ENCODE measurements around the gene MRC2.

MRC2 gene

DNA sequence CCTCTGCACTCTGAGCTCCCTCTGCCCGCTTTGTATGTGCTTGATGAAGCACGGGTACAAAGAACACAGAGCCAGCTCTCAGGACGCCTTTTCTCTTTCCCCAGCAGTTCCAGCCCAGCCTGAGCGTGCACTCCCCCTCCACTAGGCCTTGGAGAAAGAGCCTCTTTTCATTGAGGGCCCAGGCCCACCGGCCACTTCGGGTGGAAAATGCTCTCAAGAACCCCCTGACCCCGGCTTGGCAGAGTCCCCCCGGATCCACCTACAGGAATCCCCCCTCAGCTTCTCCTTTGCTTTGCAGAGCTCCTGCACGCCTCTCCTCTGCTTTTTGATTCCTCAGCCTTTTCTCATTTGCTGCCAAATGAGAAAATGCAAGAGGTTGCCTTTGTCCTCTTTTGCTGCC is 30.2 kb downstream of the MRC2 start:
- Histone ChIP-seq H3K9ac (no peak overlapping the region), H3K79me2 (no peaks in the 10 kb centered on the region), H3K36me3 (ENCODE audit: control insufficient read depth, insufficient read depth, low read length) (no peaks in the 10 kb centered on the region), H3K27ac (no peak overlapping the region), H3K9me3 (ENCODE audit: control insufficient read depth, low read length) (no peaks in the 10 kb centered on the region), H3K4me3 (ENCODE audit: low read depth, low read length) (no peak overlapping the region), H3K4me1 (peaks cover 9% of the 10 kb centered on the region), H3K4me2 (ENCODE audit: low read length) (no peak overlapping the region), H2AFZ (no peak overlapping the region), H3K27me3 (ENCODE audit: control insufficient read depth, insufficient read depth, low read length) (no peaks in the 10 kb centered on the region)
- no peak for TF ChIP-seq CTCF (IDR thresholded peaks at IDR 0.05)

DNA sequence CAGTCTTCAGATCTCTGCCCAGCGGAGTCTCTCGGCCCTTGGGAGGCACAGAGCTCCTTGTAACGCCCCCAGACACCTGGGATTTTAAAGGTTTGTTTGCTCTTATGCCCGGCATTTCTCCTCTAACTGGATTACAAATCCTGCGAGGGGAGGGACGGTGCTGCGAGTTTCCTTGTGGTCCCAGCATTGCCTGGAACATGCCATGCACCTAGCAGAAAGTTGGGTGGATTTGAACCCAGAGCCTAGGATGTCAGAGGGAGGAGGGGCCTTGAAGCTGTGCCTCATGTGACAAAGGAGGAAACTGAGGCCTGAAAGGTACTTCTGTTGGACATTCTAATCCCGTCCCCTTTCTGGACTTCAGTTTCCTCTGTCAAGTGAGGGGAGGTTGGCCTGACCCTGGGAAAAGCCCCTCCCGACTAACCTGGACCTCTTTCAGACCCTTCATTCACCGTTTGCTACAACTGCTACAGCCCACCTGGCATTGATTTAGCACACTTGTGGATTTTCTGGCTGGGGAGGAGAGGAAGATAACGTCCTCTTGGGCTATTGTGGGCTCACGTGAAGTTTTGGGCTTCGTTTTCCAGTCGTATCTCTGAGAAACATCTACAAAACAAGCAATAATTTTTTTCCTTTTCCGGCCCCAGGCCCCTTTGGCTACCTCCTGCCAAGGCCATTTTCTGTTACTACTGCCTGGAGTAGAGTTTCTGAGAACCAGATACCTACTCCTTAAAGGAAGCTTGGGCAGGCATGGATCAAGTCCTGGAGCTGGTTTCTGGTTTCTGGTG is 30.9 kb downstream of the MRC2 start:
- no peak for TF ChIP-seq CTCF (IDR thresholded peaks at IDR 0.05)
- no peak overlapping the region for H2AFZ ChIP-seq

GRCh38 chr17:62660629-62661118 is 33.2 kb downstream of the MRC2 start:
- no peak overlapping the region for H3K9ac ChIP-seq

More for the DNA sequence above, 30.9 kb downstream of the MRC2 start:
- H3K27me3 ChIP-seq (ENCODE audit: control insufficient read depth, insufficient read depth, low read length), result no peaks in the 10 kb centered on the region
- no peaks in the 10 kb centered on the region for H3K36me3 ChIP-seq (ENCODE audit: control insufficient read depth, insufficient read depth, low read length)
- no peaks in the 10 kb centered on the region for H3K9me3 ChIP-seq (ENCODE audit: control insufficient read depth, low read length)
- peaks cover 7% of the 10 kb centered on the region for H3K4me1 ChIP-seq
- H3K4me2 ChIP-seq (ENCODE audit: low read length), result no peak overlapping the region
- H3K79me2 ChIP-seq, result no peaks in the 10 kb centered on the region
- H3K9ac ChIP-seq, result no peak overlapping the region
- no peak overlapping the region for H3K4me3 ChIP-seq (ENCODE audit: low read depth, low read length)
- no peak overlapping the region for H3K27ac ChIP-seq

GRCh38 chr17:62661337-62661736 is 33.9 kb downstream of the MRC2 start:
- H3K27ac ChIP-seq, result no peak overlapping the region
- H3K79me2 ChIP-seq, result no peaks in the 10 kb centered on the region
- no peaks in the 10 kb centered on the region for H3K27me3 ChIP-seq (ENCODE audit: control insufficient read depth, insufficient read depth, low read length)
- no peaks in the 10 kb centered on the region for H3K36me3 ChIP-seq (ENCODE audit: control insufficient read depth, insufficient read depth, low read length)
- H3K4me2 ChIP-seq (ENCODE audit: low read length), result no peak overlapping the region
- no peak overlapping the region for H2AFZ ChIP-seq
- H3K4me3 ChIP-seq (ENCODE audit: low read depth, low read length), result no peak overlapping the region
- TF ChIP-seq CTCF (IDR thresholded peaks at IDR 0.05), result no peak
- no peaks in the 10 kb centered on the region for H3K4me1 ChIP-seq
- no peaks in the 10 kb centered on the region for H3K9me3 ChIP-seq (ENCODE audit: control insufficient read depth, low read length)
- no peak overlapping the region for H3K9ac ChIP-seq

More at GRCh38 chr17:62660629-62661118, 33.2 kb downstream of the MRC2 start:
- H3K27ac ChIP-seq, result no peak overlapping the region
- no peak overlapping the region for H3K4me2 ChIP-seq (ENCODE audit: low read length)
- no peak overlapping the region for H3K4me3 ChIP-seq (ENCODE audit: low read depth, low read length)
- H3K9me3 ChIP-seq (ENCODE audit: control insufficient read depth, low read length), result no peaks in the 10 kb centered on the region
- H3K79me2 ChIP-seq, result no peaks in the 10 kb centered on the region
- H3K4me1 ChIP-seq, result no peaks in the 10 kb centered on the region
- no peaks in the 10 kb centered on the region for H3K27me3 ChIP-seq (ENCODE audit: control insufficient read depth, insufficient read depth, low read length)
- H3K36me3 ChIP-seq (ENCODE audit: control insufficient read depth, insufficient read depth, low read length), result no peaks in the 10 kb centered on the region
- no peak for TF ChIP-seq CTCF (IDR thresholded peaks at IDR 0.05)
- H2AFZ ChIP-seq, result no peak overlapping the region

DNA sequence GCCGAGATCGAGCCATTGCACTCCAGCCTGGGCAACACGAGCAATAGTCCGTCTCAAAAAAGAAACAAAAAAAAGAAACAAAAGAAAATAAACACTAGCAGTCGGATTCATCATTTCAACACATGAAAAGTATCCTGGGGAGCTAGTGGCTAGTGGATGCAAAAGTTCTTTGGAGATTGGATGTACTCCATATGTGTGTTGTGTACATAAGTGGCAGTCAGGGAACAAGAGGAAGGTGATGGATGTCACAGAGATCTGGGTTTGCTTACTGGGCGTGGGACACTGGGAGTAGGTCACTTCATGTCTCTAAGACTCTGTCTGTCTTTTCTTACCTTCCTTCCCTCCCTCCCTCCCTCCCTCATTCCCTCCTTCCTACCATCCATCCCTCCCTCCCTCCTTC is 35.4 kb downstream of the MRC2 start:
- no peaks in the 10 kb centered on the region for H3K4me1 ChIP-seq
- no peak overlapping the region for H3K4me3 ChIP-seq (ENCODE audit: low read depth, low read length)
- no peaks in the 10 kb centered on the region for H3K79me2 ChIP-seq
- H3K27ac ChIP-seq, result no peak overlapping the region
- H3K9me3 ChIP-seq (ENCODE audit: control insufficient read depth, low read length), result no peaks in the 10 kb centered on the region
- no peaks in the 10 kb centered on the region for H3K27me3 ChIP-seq (ENCODE audit: control insufficient read depth, insufficient read depth, low read length)
- no peaks in the 10 kb centered on the region for H3K36me3 ChIP-seq (ENCODE audit: control insufficient read depth, insufficient read depth, low read length)
- no peak overlapping the region for H2AFZ ChIP-seq
- H3K9ac ChIP-seq, result no peak overlapping the region
- TF ChIP-seq CTCF (IDR thresholded peaks at IDR 0.05), result no peak
- H3K4me2 ChIP-seq (ENCODE audit: low read length), result no peak overlapping the region
